ENCODE measurements around the gene SETD3. TPM values are rescaled to one million over a fixed set of nuclear protein-coding genes. Genes with fewer than 3 reads are reported as not detected.

Gene SETD3
- total and polyA plus RNA-seq, 10 of the 15 experiments (the other 5 are each of a cell fraction or from before 2014, with no cell fraction given): 11.3 to 44.2 (median 36.5) TPM

DNA sequence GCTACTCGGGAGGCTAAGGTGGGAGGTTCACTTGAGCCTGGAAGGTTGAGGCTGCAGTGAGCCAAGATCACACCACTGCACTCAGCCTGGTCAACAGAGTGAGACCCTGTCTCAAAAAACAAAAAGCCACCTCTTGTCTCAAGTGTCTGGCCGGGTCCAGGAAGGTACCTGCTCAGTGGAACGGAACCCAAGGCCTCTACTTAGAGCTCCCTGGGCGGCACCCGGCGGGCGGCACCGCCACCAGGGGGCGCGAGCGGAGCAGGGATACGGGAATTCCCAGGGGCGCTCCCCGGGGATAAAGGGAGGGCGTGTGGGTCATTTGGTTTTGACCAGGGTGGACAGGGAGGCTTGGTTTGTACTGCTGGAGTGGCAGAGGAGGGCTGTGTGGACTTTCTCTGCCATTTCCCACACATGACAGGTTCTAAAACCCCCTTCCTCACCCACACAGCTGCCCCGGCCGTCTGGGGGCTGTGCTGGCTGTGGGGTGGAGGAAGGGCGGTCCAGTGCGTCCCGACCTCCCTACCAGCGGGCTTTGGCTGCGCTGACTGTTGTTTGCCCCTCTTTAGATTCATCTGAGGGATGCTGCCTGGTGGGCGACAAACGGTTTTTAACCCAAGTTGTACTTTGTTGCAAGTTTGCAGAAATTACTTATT is 91.4 kb downstream of the SETD3 start (continued):
- TF ChIP-seq ZNF384 (IDR thresholded peaks at IDR 0.05; ENCODE audit: borderline replicate concordance, low read depth, low read length): no peak
- TF ChIP-seq POLR2AphosphoS2 (IDR thresholded peaks at IDR 0.05; ENCODE audit: low read depth, low read length): no peak
- TF ChIP-seq, protein P1, sequence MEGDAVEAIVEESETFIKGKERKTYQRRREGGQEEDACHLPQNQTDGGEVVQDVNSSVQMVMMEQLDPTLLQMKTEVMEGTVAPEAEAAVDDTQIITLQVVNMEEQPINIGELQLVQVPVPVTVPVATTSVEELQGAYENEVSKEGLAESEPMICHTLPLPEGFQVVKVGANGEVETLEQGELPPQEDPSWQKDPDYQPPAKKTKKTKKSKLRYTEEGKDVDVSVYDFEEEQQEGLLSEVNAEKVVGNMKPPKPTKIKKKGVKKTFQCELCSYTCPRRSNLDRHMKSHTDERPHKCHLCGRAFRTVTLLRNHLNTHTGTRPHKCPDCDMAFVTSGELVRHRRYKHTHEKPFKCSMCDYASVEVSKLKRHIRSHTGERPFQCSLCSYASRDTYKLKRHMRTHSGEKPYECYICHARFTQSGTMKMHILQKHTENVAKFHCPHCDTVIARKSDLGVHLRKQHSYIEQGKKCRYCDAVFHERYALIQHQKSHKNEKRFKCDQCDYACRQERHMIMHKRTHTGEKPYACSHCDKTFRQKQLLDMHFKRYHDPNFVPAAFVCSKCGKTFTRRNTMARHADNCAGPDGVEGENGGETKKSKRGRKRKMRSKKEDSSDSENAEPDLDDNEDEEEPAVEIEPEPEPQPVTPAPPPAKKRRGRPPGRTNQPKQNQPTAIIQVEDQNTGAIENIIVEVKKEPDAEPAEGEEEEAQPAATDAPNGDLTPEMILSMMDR (IDR thresholded peaks at IDR 0.05 in 2 of 3, conservative IDR thresholded peaks at IDR 0.05 in 1 of 3; ENCODE audit: control insufficient read depth in 2 of 3, extremely low read depth in 1 of 3, insufficient read depth in 1 of 3, low read depth in 3 of 3, low read length in 3 of 3): peak; percentile 62 to 88 (median 65)
- TF ChIP-seq SMC3 (IDR thresholded peaks at IDR 0.05; ENCODE audit: borderline replicate concordance, low read length): peak; percentile 52
- no peak for TF ChIP-seq CHD1 (IDR thresholded peaks at IDR 0.05; ENCODE audit: low read depth, low read length)
- TF ChIP-seq, protein P2, sequence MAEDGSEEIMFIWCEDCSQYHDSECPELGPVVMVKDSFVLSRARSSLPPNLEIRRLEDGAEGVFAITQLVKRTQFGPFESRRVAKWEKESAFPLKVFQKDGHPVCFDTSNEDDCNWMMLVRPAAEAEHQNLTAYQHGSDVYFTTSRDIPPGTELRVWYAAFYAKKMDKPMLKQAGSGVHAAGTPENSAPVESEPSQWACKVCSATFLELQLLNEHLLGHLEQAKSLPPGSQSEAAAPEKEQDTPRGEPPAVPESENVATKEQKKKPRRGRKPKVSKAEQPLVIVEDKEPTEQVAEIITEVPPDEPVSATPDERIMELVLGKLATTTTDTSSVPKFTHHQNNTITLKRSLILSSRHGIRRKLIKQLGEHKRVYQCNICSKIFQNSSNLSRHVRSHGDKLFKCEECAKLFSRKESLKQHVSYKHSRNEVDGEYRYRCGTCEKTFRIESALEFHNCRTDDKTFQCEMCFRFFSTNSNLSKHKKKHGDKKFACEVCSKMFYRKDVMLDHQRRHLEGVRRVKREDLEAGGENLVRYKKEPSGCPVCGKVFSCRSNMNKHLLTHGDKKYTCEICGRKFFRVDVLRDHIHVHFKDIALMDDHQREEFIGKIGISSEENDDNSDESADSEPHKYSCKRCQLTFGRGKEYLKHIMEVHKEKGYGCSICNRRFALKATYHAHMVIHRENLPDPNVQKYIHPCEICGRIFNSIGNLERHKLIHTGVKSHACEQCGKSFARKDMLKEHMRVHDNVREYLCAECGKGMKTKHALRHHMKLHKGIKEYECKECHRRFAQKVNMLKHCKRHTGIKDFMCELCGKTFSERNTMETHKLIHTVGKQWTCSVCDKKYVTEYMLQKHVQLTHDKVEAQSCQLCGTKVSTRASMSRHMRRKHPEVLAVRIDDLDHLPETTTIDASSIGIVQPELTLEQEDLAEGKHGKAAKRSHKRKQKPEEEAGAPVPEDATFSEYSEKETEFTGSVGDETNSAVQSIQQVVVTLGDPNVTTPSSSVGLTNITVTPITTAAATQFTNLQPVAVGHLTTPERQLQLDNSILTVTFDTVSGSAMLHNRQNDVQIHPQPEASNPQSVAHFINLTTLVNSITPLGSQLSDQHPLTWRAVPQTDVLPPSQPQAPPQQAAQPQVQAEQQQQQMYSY (CRISPR knock-in tag; IDR thresholded peaks at IDR 0.05): no peak
- TF ChIP-seq IKZF1 (conservative IDR thresholded peaks at IDR 0.05): peak; percentile 76
- no peak for TF ChIP-seq RBBP5 (conservative IDR thresholded peaks at IDR 0.05)
- TF ChIP-seq TCF3 (IDR thresholded peaks at IDR 0.05; ENCODE audit: borderline replicate concordance, insufficient read depth, low read depth, low read length): no peak
- TF ChIP-seq, protein P3, sequence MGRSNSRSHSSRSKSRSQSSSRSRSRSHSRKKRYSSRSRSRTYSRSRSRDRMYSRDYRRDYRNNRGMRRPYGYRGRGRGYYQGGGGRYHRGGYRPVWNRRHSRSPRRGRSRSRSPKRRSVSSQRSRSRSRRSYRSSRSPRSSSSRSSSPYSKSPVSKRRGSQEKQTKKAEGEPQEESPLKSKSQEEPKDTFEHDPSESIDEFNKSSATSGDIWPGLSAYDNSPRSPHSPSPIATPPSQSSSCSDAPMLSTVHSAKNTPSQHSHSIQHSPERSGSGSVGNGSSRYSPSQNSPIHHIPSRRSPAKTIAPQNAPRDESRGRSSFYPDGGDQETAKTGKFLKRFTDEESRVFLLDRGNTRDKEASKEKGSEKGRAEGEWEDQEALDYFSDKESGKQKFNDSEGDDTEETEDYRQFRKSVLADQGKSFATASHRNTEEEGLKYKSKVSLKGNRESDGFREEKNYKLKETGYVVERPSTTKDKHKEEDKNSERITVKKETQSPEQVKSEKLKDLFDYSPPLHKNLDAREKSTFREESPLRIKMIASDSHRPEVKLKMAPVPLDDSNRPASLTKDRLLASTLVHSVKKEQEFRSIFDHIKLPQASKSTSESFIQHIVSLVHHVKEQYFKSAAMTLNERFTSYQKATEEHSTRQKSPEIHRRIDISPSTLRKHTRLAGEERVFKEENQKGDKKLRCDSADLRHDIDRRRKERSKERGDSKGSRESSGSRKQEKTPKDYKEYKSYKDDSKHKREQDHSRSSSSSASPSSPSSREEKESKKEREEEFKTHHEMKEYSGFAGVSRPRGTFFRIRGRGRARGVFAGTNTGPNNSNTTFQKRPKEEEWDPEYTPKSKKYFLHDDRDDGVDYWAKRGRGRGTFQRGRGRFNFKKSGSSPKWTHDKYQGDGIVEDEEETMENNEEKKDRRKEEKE (IDR thresholded peaks at IDR 0.05): no peak
- no peak for TF ChIP-seq ATF7 (IDR thresholded peaks at IDR 0.05; ENCODE audit: low read depth)
- TF ChIP-seq, protein P4, sequence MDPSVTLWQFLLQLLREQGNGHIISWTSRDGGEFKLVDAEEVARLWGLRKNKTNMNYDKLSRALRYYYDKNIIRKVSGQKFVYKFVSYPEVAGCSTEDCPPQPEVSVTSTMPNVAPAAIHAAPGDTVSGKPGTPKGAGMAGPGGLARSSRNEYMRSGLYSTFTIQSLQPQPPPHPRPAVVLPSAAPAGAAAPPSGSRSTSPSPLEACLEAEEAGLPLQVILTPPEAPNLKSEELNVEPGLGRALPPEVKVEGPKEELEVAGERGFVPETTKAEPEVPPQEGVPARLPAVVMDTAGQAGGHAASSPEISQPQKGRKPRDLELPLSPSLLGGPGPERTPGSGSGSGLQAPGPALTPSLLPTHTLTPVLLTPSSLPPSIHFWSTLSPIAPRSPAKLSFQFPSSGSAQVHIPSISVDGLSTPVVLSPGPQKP (IDR thresholded peaks at IDR 0.05; ENCODE audit: low read depth, low read length): no peak
- no peak for TF ChIP-seq MXI1 (IDR thresholded peaks at IDR 0.05; ENCODE audit: low read depth, low read length)
- TF ChIP-seq RAD21 (IDR thresholded peaks at IDR 0.05; ENCODE audit: insufficient read depth, low read depth, low read length): peak; percentile 37
- no peak for TF ChIP-seq HDGF (IDR thresholded peaks at IDR 0.05)
- TF ChIP-seq YBX1 (IDR thresholded peaks at IDR 0.05): no peak
- TF ChIP-seq TCF7 (IDR thresholded peaks at IDR 0.05; ENCODE audit: borderline replicate concordance): no peak
- no peak for TF ChIP-seq ZZZ3 (IDR thresholded peaks at IDR 0.05; ENCODE audit: control insufficient read depth, insufficient read length, low read depth)
- TF ChIP-seq, protein P5, sequence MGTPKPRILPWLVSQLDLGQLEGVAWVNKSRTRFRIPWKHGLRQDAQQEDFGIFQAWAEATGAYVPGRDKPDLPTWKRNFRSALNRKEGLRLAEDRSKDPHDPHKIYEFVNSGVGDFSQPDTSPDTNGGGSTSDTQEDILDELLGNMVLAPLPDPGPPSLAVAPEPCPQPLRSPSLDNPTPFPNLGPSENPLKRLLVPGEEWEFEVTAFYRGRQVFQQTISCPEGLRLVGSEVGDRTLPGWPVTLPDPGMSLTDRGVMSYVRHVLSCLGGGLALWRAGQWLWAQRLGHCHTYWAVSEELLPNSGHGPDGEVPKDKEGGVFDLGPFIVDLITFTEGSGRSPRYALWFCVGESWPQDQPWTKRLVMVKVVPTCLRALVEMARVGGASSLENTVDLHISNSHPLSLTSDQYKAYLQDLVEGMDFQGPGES (IDR thresholded peaks at IDR 0.05): no peak
- TF ChIP-seq GATAD2B (conservative IDR thresholded peaks at IDR 0.05; ENCODE audit: low read depth): no peak

Measured in GM12878 (cell line).